Skin of body (tissue), 2 donors: Measurements from ENCODE around the gene RANBP1. TPM values are rescaled to one million over a fixed set of nuclear protein-coding genes. Genes with fewer than 3 reads are reported as not detected.

Experiments used
- DNase-seq: peaks from one replicate; lab custom pipeline; 2025; lab: John Stamatoyannopoulos, UW
- total RNA-seq: library from RNA; depleted of rRNA; stranded (reverse); fragments of >200 nt; gene quantifications from one replicate; pipeline ENCODE4 v1.2.3, GENCODE V29; 2014

Gene RANBP1
- total RNA-seq, 1 donor from 2014 or later = 75.1 TPM

DNA sequence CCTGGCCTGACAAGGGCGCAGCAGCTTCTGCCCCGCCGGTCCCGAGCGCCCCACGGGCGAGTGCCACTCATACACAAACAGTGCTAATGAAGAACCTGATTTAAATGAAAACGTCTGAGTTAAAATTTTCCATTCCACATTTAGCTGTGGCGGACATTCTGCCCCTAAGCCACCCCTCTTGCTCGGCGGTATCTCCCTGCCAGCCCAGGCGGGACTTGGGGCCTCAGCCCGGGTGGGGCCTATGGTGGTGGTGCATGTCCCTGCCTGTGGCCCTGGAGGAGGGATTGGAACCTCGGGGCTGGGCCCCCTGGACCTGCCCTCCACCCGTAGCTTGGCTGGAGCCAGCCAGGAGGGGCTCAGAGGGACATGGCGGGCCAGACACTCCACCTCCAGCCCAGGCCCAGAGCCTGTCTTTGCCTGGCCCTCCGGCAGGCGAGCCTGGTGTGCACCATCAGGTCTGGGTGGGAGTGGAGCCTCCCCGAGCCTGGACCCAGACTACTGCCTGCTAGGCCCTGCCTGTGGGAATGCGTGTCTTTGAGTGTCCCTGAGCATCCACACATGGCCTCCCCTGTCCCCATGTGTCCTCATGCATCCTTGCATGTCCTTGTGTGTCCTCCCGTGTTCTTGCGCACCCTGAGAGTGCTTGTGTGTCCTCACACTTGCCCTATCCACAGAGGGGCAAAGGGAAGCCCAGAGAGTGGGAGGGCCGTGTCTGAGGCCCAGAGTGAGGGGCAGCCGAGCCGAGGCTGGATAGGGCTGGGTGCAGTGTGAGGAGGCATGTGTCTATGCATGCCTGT lies 20.1 kb downstream of the RANBP1 start:
- DNase-seq = no peak

DNA sequence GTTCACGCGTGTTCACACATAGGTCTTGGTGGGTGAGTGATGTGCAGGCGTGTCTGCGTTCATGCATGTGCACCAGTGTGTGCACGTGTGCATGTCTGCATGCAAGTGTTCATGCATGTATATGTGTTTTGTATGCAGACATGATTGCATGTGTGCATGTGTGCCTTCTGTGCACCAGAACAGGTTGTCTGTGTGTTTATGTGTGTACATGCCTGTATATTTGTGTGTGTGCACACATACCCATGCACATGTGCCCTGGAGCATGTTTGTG lies 20.6 kb downstream of the RANBP1 start:
- no peak for DNase-seq

DNA sequence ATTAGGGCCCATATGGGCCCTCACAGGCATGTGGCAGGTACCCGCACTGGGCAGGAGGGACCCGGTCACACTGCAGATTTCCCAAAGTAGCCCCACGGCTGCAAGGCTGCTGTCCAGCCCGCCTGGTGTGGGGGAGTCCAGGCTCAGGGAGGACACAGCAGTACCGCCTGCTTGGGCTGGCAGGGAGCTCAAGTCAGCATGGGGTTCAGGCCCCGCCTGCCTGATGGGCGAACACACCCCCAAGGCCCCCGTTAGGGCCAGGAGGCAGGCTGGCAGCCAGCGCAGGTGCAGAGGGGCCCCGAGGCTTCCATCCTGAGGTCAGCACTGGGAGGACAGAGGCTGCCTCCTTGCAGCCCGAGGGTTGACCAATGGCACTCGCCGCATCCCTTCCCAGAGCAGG lies 21.2 kb downstream of the RANBP1 start:
- DNase-seq = no peak

DNA sequence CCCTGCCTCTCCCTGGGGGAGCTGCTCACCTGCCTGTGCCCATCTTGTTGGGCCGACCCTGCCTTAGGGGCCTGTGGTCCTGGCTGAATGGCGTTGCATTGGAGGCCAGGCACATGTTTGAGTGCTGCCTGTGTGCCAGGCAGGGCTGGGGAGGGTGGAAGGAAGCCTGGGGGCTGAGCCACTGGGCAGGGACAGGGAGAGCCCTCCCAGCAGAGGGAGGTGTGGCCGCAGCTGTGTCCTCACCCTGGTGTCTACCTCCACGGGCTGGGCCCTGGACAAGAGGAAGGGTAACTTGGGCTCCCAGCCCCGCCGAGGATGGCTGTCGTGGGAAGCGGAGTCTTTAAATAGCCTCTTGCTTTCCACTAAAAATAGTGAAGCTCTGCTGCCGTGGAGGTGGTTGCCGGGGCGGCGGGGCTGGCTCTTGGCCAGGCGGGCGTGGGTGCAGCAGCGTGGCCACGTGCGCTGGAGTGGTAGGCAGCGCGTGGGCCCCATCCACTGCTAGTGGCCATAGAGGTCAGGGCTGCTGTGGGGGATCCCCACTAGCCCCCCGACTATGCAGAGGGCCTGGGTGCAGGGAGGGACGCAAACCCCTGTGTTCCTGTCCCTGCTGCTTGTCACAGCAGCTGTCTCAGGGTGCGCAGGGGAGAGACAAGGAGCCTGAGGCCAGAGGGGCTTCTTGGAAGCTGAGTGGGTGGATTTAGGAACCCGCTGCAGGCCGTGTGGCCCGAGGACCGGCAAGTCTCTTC lies 21.9 kb downstream of the RANBP1 start:
- DNase-seq = no peak

DNA sequence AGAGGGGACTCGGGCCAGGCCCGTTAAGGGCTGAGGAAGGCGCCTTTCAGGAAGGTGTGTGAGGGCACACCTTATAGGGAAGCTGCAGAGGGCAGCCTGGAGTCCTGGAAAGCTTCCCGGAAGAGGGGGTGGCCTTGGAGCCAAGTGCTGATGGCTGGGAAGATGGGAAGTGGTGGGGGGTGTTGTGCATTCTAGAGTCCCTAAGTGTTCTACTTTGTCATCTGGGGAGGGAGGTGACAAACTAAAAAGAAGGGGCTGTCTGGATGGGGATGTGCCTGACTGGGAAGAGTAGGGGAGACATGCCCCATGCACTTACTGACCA lies 22.5 kb downstream of the RANBP1 start:
- DNase-seq = no peak

- DNase-seq = no peak
Observed at GRCh38 chr22:20138868-20139267, 23.0 kb downstream of the RANBP1 start.

DNA sequence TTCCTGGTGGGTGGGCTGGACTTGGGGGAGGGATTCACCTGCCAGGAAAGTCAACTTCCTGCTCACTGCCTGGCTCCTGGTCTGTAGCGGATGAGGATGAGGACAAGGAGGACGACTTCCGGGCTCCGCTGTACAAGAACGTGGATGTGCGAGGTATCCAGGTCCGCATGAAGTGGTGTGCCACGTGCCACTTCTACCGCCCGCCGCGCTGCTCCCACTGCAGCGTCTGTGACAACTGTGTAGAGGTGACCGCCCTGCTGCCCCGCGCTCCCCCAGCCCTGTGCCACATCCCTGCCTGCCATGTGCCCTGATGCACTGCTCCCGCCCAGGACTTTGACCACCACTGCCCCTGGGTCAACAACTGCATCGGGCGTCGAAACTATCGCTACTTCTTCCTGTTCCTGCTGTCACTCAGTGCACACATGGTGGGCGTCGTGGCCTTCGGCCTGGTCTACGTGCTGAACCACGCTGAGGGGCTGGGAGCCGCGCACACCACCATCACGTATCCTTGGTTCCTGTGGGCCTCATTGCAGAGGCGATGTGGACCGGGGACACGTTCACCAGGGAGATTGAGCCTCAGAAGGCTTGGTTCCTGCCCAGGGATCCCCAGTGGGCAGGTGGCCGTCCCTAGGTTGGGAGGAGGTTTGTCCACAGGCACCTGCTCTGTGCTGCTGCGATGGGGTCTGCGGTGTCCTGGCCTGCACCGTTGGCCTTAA lies 23.6 kb downstream of the RANBP1 start:
- no peak for DNase-seq

DNA sequence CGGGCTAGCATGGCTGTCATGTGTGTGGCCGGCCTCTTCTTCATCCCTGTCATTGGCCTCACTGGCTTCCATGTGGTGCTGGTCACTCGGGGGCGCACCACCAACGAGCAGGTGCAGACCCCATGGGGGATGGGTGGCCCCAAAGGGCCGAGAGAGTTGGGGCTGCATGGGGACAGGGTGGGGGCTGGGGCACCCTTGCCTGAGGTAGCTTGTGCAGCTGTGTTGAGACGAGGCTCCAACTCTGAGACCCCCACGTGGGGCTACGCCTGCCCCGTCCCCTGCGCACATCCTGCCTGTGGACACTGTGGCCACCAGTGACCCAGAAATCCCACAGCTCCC lies 24.2 kb downstream of the RANBP1 start:
- no peak for DNase-seq

DNA sequence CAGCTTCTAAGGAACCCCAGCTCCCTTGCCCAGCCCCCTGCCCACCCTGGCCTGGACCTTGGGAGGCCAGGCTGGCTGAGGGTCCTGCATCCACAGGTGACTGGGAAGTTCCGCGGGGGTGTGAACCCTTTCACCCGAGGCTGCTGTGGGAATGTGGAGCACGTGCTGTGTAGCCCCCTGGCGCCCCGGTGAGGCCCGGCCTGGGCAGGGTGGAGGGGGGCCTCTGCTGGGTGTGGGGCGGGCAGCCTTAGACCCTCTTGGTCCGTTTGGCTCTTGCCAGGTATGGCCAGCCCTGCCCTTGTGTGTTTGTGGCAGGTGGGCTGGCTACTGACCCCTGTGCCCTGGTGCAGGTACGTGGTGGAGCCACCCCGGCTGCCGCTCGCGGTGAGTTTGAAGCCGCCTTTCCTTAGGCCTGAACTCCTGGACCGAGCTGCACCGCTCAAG lies 24.6 kb downstream of the RANBP1 start:
- no peak for DNase-seq

- DNase-seq = no peak
Observed at GRCh38 chr22:20141186-20142077, 25.5 kb downstream of the RANBP1 start.

DNA sequence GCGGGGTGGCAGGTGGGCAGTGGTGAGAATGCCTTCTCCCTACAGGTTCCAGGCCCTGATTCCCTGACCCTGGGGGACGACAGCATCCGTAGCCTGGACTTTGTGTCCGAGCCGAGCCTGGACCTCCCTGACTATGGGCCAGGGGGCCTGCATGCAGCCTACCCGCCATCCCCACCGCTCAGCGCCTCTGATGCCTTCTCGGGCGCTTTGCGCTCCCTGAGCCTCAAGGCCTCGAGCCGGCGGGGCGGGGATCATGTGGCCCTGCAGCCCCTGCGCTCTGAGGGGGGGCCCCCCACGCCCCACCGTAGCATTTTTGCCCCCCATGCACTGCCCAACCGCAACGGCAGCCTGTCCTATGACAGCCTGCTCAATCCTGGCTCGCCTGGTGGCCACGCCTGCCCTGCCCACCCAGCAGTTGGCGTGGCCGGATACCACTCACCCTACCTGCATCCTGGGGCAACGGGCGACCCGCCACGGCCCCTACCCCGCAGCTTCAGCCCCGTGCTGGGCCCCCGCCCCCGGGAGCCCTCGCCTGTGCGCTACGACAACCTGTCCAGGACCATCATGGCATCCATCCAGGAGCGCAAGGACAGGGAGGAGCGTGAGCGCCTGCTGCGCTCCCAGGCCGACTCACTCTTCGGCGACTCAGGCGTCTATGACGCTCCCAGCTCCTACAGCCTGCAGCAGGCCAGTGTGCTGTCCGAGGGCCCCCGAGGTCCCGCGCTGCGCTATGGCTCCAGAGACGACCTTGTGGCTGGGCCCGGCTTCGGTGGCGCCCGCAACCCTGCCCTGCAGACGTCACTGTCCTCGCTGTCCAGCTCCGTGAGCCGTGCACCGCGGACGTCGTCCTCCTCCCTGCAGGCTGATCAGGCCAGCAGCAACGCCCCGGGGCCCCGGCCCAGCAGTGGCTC lies 27.1 kb downstream of the RANBP1 start:
- DNase-seq = no peak

DNA sequence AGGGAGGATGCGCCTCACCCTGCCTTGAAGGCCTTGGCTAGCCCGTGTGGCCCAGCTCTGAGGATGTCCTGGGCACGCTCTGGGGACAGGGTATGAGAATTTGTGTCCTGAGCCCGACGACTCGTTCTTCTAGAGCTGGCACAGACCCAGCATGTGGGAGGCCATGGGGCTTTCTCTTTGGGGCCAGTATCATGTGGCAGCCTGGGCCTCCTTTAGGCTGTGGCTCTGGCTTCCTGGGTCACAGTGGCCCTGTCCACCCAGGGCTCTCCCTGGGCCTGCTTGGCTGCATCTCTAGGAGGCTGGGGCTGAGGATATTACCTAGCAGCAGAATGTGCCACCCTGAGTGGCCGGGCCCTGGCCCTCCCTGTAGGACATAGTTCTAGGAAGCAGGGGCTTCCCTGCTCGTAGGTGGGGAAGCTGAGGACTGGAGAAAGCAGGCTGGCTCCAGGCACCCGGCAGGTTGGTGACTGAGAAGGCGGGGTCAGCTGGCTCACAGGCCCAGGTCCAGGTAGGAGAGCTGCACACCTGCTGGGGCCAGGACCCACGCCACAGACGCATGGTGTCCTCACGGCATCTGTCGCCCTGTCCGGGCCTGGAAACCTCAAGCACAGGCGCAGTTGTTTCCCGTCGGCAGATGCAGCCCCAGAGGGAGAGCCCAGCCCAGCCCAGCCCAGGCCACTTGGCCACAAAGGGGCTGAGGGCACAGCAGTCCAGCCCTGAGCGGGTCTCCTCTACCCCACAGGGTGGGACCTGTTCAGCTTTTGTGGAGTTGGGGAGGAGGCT lies 28.2 kb downstream of the RANBP1 start:
- DNase-seq = no peak

- no peak for DNase-seq
Observed at GRCh38 chr22:20145206-20145831, 29.4 kb downstream of the RANBP1 start.

DNA sequence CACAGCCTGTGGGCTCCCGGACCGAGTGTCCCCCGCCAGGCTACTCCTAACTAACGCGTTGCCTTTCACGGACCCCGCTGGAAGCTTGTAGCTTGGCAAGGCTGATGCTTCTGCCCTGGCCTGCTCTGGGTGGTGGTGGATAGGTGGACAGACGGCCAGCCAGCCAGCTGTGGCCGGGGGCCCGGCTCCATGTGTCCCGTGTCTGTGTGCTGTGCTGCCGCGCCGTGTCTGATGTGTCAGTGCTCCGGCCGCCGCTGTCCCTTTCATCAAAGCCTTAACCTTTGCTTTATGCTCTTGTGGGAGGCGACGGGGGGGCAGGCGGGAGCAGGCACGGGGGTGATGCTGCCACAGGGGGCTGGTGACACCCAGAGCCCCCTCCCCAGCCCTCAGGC lies 29.9 kb downstream of the RANBP1 start:
- no peak for DNase-seq

- DNase-seq = no peak
Observed at GRCh38 chr22:20146777-20147176, 30.9 kb downstream of the RANBP1 start.

- DNase-seq = no peak
Observed at GRCh38 chr22:20147237-20147988, 31.5 kb downstream of the RANBP1 start.

GRCh38 chr22:20148414-20148813 lies 32.5 kb downstream of the RANBP1 start:
- no peak for DNase-seq
